OCI-LY1 (cell line): Measurements from ENCODE around the gene HUNK.
"Not testable (repeated sequence)": the region's sequence is repeated elsewhere in the genome, so short reads cannot be mapped to it uniquely, and the experiment has no call there.

ENCODE experiments used
- H2AFZ ChIP-seq: fragments of 200-600 bp; sonication (generic), shearing (Covaris generic); 2 replicates; pipeline ENCODE4 v1.6.0; 2014; ENCODE audit warnings: antibody characterized with exemption, mild to moderate bottlenecking, low read length
- H3F3A ChIP-seq: fragments of 200-600 bp; sonication (generic), shearing (Covaris generic); 2 replicates; pipeline ENCODE4 v1.6.0; 2014; ENCODE audit warnings: mild to moderate bottlenecking, antibody characterized with exemption, low read length, moderate library complexity; ENCODE audit not compliant: insufficient read depth
- H3K27ac ChIP-seq: fragments of 200-600 bp; sonication (generic); 2 replicates; pipeline ENCODE4 v1.5.1; 2014; ENCODE audit warnings: low read length, mixed run types, mild to moderate bottlenecking, low read depth; ENCODE audit not compliant: poor library complexity, severe bottlenecking
- H3K27me3 ChIP-seq: fragments of 200-600 bp; sonication (generic); 2 replicates; pipeline ENCODE4 v1.6.0; 2014; ENCODE audit warnings: antibody characterized with exemption, mild to moderate bottlenecking, low read length, moderate library complexity; ENCODE audit not compliant: insufficient read depth
- H3K36me3 ChIP-seq: fragments of 200-600 bp; sonication (generic); 2 replicates; pipeline ENCODE4 v1.6.1; 2014; ENCODE audit warnings: mild to moderate bottlenecking, antibody characterized with exemption, low read length, moderate library complexity, mixed read lengths; ENCODE audit not compliant: insufficient read depth
- H3K4me1 ChIP-seq: fragments of 200-600 bp; sonication (generic); 2 replicates; pipeline ENCODE4 v1.5.1; 2014; ENCODE audit warnings: mild to moderate bottlenecking, low read length, moderate library complexity; ENCODE audit not compliant: insufficient read depth, severe bottlenecking
- H3K4me2 ChIP-seq: fragments of 200-600 bp; sonication (generic), shearing (Covaris generic); 2 replicates; pipeline ENCODE4 v1.6.1; 2014; ENCODE audit warnings: low read length
- H3K4me3 ChIP-seq: fragments of 200-600 bp; sonication (generic); 2 replicates; pipeline ENCODE4 v1.5.1; 2014; ENCODE audit warnings: low read length, low read depth, mild to moderate bottlenecking, mixed read lengths; ENCODE audit not compliant: poor library complexity, severe bottlenecking
- H3K79me2 ChIP-seq: fragments of 200-600 bp; shearing (Covaris generic); 2 replicates; pipeline ENCODE4 v1.6.1; 2016; ENCODE audit warnings: mixed run types, low read length, mixed read lengths; ENCODE audit not compliant: insufficient read depth
- H3K9ac ChIP-seq: fragments of 200-600 bp; sonication (generic), shearing (Covaris generic); 2 replicates; pipeline ENCODE4 v1.6.1; 2014; ENCODE audit warnings: mild to moderate bottlenecking, low read length, mixed read lengths
- H3K9me2 ChIP-seq: fragments of 200-600 bp; sonication (generic), shearing (Covaris generic); 2 replicates; pipeline ENCODE4 v1.6.1; 2014; ENCODE audit warnings: low read depth, mild to moderate bottlenecking, low read length, mixed read lengths
- H3K9me3 ChIP-seq: fragments of 200-600 bp; shearing (Covaris generic); 2 replicates; pipeline ENCODE4 v1.6.1; 2014; ENCODE audit warnings: low read length, mixed read lengths
- H4K20me1 ChIP-seq: fragments of 200-600 bp; sonication (generic), shearing (Covaris generic); 2 replicates; pipeline ENCODE4 v1.6.0; 2016; ENCODE audit warnings: mild to moderate bottlenecking, low read length; ENCODE audit not compliant: insufficient read depth
- CTCF ChIP-seq: fragments of 200-600 bp; sonication (generic), shearing (Covaris generic); IDR thresholded peaks from 2 replicates; pipeline ENCODE4 v1.5.1; 2017; ENCODE audit warnings: mild to moderate bottlenecking, antibody characterized with exemption, low read length, moderate library complexity, mixed read lengths
- EZH2 ChIP-seq: fragments of 200-600 bp; sonication (generic), shearing (Covaris generic); IDR thresholded peaks from 2 replicates; pipeline ENCODE4 v1.8.0; 2017; ENCODE audit warnings: borderline replicate concordance, mixed run types, mild to moderate bottlenecking, antibody characterized with exemption, low read length, moderate library complexity, mixed read lengths

Gene HUNK

GRCh38 chr21:31946231-31946630, 73.4 kb downstream of the HUNK start:
- no peak overlapping the region for H3K4me3 ChIP-seq
- no peaks in the 10 kb centered on the region for H3K9me2 ChIP-seq
- H2AFZ ChIP-seq: no peak overlapping the region
- no peak for TF ChIP-seq CTCF
- no peak for TF ChIP-seq EZH2
- H3K27me3 ChIP-seq: no peaks in the 10 kb centered on the region
- no peak overlapping the region for H3K9ac ChIP-seq
- H3K4me1 ChIP-seq: no peaks in the 10 kb centered on the region
- H3K27ac ChIP-seq: no peak overlapping the region
- no peaks in the 10 kb centered on the region for H3K79me2 ChIP-seq
- H3K4me2 ChIP-seq: no peak overlapping the region
- H4K20me1 ChIP-seq: no peaks in the 10 kb centered on the region
- no peaks in the 10 kb centered on the region for H3K36me3 ChIP-seq
- no peaks in the 10 kb centered on the region for H3F3A ChIP-seq
- no peaks in the 10 kb centered on the region for H3K9me3 ChIP-seq

GRCh38 chr21:31946876-31947550, 74.2 kb downstream of the HUNK start:
- H3K27ac ChIP-seq, H3K27me3 ChIP-seq, H3K36me3 ChIP-seq, H3K4me1 ChIP-seq, H3F3A ChIP-seq, H2AFZ ChIP-seq, H3K79me2 ChIP-seq, H3K9me2 ChIP-seq, H3K4me3 ChIP-seq, H3K9me3 ChIP-seq, H4K20me1 ChIP-seq, H3K4me2 ChIP-seq, H3K9ac ChIP-seq: not testable (repeated sequence)

- TF ChIP-seq EZH2 (no peak), CTCF (no peak)
Measured at GRCh38 chr21:31948676-31949075, 75.9 kb downstream of the HUNK start.

GRCh38 chr21:31952828-31953227, 80.0 kb downstream of the HUNK start:
- TF ChIP-seq CTCF (no peak), EZH2 (no peak)
- Histone ChIP-seq H3K36me3 (no peaks in the 10 kb centered on the region), H3K4me3 (no peak overlapping the region), H2AFZ (no peak overlapping the region), H3K4me2 (no peak overlapping the region), H3K9me2 (no peaks in the 10 kb centered on the region), H3K4me1 (no peaks in the 10 kb centered on the region), H4K20me1 (no peaks in the 10 kb centered on the region), H3K9me3 (no peaks in the 10 kb centered on the region), H3K27me3 (no peaks in the 10 kb centered on the region), H3F3A (no peaks in the 10 kb centered on the region), H3K79me2 (no peaks in the 10 kb centered on the region), H3K9ac (no peak overlapping the region), H3K27ac (no peak overlapping the region)

More at GRCh38 chr21:31948676-31949075, 75.9 kb downstream of the HUNK start:
- no peak overlapping the region for H2AFZ ChIP-seq
- no peaks in the 10 kb centered on the region for H3K4me1 ChIP-seq
- no peaks in the 10 kb centered on the region for H3F3A ChIP-seq
- no peaks in the 10 kb centered on the region for H3K27me3 ChIP-seq
- H3K27ac ChIP-seq: no peak overlapping the region
- no peaks in the 10 kb centered on the region for H3K9me3 ChIP-seq
- H3K36me3 ChIP-seq: no peaks in the 10 kb centered on the region
- H3K9ac ChIP-seq: no peak overlapping the region
- no peak overlapping the region for H3K4me2 ChIP-seq
- H4K20me1 ChIP-seq: no peaks in the 10 kb centered on the region
- no peak overlapping the region for H3K4me3 ChIP-seq
- no peaks in the 10 kb centered on the region for H3K9me2 ChIP-seq
- no peaks in the 10 kb centered on the region for H3K79me2 ChIP-seq
